CD14-positive monocyte (primary cell): ENCODE measurements around the gene TMEM86B. TPM values are rescaled to one million over a fixed set of nuclear protein-coding genes. Genes with fewer than 3 reads are reported as not detected.

Source experiments
- DNase-seq, 3 donors: peaks; one replicate each; pipeline ENCODE4 v3.0.0-alpha.2; 2011 to 2022
- H2AFZ ChIP-seq: 2 replicates; pipeline ENCODE4 v1.6.0; 2012; ENCODE audit warnings: mild to moderate bottlenecking, low read depth, low read length, inconsistent platforms; ENCODE audit not compliant: insufficient read depth, poor library complexity, severe bottlenecking
- H3K27ac ChIP-seq, 2 donors: 1 replicate in 1 of 2; 2 replicates in 1 of 2; pipeline ENCODE4 v1.5.1; 2012 to 2013; ENCODE audit warnings: low read length in 2 of 2, control low read depth in 1 of 2, inconsistent platforms in 1 of 2, low read depth in 1 of 2, mild to moderate bottlenecking in 1 of 2
- H3K27me3 ChIP-seq, 2 donors: one replicate each; pipeline versions ENCODE4 v1.6.0 to v1.6.1; 2011 to 2013; ENCODE audit warnings: low read length in 2 of 2; ENCODE audit not compliant: control insufficient read depth in 2 of 2, insufficient read depth in 2 of 2
- H3K36me3 ChIP-seq, 2 donors: replicated peaks in 1 of 2; 1 replicate in 1 of 2; 2 replicates in 1 of 2; pipeline versions ENCODE4 v1.5.1 to v1.6.1; 2012 to 2013; ENCODE audit warnings: low read length in 2 of 2, control low read depth in 1 of 2, inconsistent platforms in 1 of 2, mild to moderate bottlenecking in 1 of 2; ENCODE audit not compliant: insufficient read depth in 2 of 2, control insufficient read depth in 1 of 2
- H3K4me1 ChIP-seq, 2 donors: 1 replicate in 1 of 2; 2 replicates in 1 of 2; pipeline versions ENCODE4 v1.5.1 to v1.6.1; 2012 to 2013; ENCODE audit warnings: low read length in 2 of 2, control low read depth in 1 of 2, inconsistent platforms in 1 of 2, mild to moderate bottlenecking in 1 of 2, moderate library complexity in 1 of 2; ENCODE audit not compliant: insufficient read depth in 2 of 2, control insufficient read depth in 1 of 2
- H3K4me2 ChIP-seq: replicated peaks from 2 replicates; pipeline ENCODE3; 2012; ENCODE audit warnings: low read length, moderate library complexity, mild to moderate bottlenecking; ENCODE audit not compliant: poor library complexity, severe bottlenecking; ENCODE audit errors: extremely low read depth
- H3K4me3 ChIP-seq, 3 experiments: fragments of 200-600 bp in 1 of 3; sonication (generic) in 1 of 3; replicated peaks in 1 of 3; 1 replicate in 2 of 3; 2 replicates in 1 of 3; pipeline ENCODE4 v1.5.1; 2011 to 2013; ENCODE audit warnings: low read length in 3 of 3, mild to moderate bottlenecking in 3 of 3, control low read depth in 2 of 3, low read depth in 2 of 3, inconsistent platforms in 1 of 3, moderate library complexity in 1 of 3
- H3K79me2 ChIP-seq: 2 replicates; pipeline ENCODE4 v1.6.0; 2012; ENCODE audit warnings: mild to moderate bottlenecking, control low read depth, inconsistent platforms, low read length, moderate library complexity; ENCODE audit not compliant: insufficient read depth
- H3K9ac ChIP-seq: 2 replicates; pipeline ENCODE4 v1.6.0; 2017; ENCODE audit warnings: low read length, mild to moderate bottlenecking; ENCODE audit not compliant: insufficient read depth, poor library complexity, severe bottlenecking
- H3K9me3 ChIP-seq, 2 donors: replicated peaks in 1 of 2; 1 replicate in 1 of 2; 2 replicates in 1 of 2; pipeline versions ENCODE4 v1.5.1 to v1.6.1; 2012 to 2013; ENCODE audit warnings: low read length in 2 of 2, control low read depth in 1 of 2; ENCODE audit not compliant: control insufficient read depth in 1 of 2, insufficient read depth in 1 of 2
- H4K20me1 ChIP-seq: 2 replicates; pipeline ENCODE4 v1.6.0; 2012; ENCODE audit warnings: mild to moderate bottlenecking, low read length, control low read depth, moderate library complexity; ENCODE audit not compliant: insufficient read depth
- H3K27ac Mint-ChIP-seq, 7 donors: one replicate each; pipeline ENCODE4 v1.8.0; 2020; ENCODE audit warnings: mild to moderate bottlenecking in 7 of 7, mixed read lengths in 7 of 7, moderate library complexity in 6 of 7, inconsistent platforms in 2 of 7
- H3K27me3 Mint-ChIP-seq, 3 donors: one replicate each; pipeline ENCODE4 v1.8.0; 2021 to 2022; ENCODE audit warnings: low read depth in 3 of 3, mild to moderate bottlenecking in 3 of 3, mixed read lengths in 3 of 3, moderate library complexity in 3 of 3, inconsistent platforms in 1 of 3
- H3K36me3 Mint-ChIP-seq, 2 donors: one replicate each; pipeline ENCODE4 v1.8.0; 2020; ENCODE audit warnings: mixed read lengths in 2 of 2, inconsistent platforms in 1 of 2, mild to moderate bottlenecking in 1 of 2
- H3K4me1 Mint-ChIP-seq: one replicate; pipeline ENCODE4 v1.8.0; 2020; ENCODE audit warnings: mild to moderate bottlenecking, mixed read lengths
- H3K4me3 Mint-ChIP-seq, 2 donors: one replicate each; pipeline ENCODE4 v1.8.0; 2020; ENCODE audit warnings: mild to moderate bottlenecking in 2 of 2, mixed read lengths in 2 of 2, moderate library complexity in 1 of 2
- H3K9me3 Mint-ChIP-seq, 7 donors: one replicate each; pipeline ENCODE4 v1.8.0; 2020 to 2022; ENCODE audit warnings: mixed read lengths in 7 of 7, mild to moderate bottlenecking in 6 of 7, moderate library complexity in 6 of 7, inconsistent platforms in 2 of 7
- CTCF ChIP-seq: fragments of 200-600 bp; IDR thresholded peaks from one replicate; pipeline ENCODE4 v1.8.0; 2022; ENCODE audit warnings: antibody characterized with exemption, mild to moderate bottlenecking
- WGBS: methylation state at CpG from one replicate; pipeline ENCODE4 v1.1.5; 2013; ENCODE audit warnings: missing lambda C conversion rate; ENCODE audit not compliant: insufficient coverage; 5-methylcytosine and 5-hydroxymethylcytosine counted together
- intact Hi-C, 2 donors: fragments of 100-400 bp; cut with micrococcal nuclease; formaldehyde crosslinking; loops; one replicate each; pipeline versions ENCODE4 v1.15.0 to v1.15.1; 2023
- polyA plus RNA-seq, 3 donors: library from polyadenylated mRNA; depleted of rRNA in 1 of 3; unstranded in 2 of 3; stranded (reverse) in 1 of 3; fragments of 300-500 nt in 2 of 3; fragments of >200 nt in 1 of 3; fragmentation: Illumina TruSeq in 2 of 3; gene quantifications; 1 replicate in 2 of 3; 2 replicates in 1 of 3; pipeline ENCODE4 v1.2.3, GENCODE V29; 2012 to 2021

The TMEM86B gene
- polyA plus RNA-seq, 3 donors = 0.16 to 10.7 (median 0.38) TPM

- WGBS = 89% methylated on average over 15 of the region's 18 CpGs
- peak overlapping the region in 5 of 7 donors; percentile 34 to 91 (median 78) for H3K27ac Mint-ChIP-seq
- Histone ChIP-seq H3K4me3 (no peak overlapping the region), H2AFZ (no peak overlapping the region), H3K4me2 (no peak overlapping the region), H3K9ac (no peak overlapping the region), H3K9me3 (no peaks in the 10 kb centered on the region), H3K36me3 (peaks cover 24 to 50% of the 10 kb centered on the region in 2 donors), H4K20me1 (peaks cover 99% of the 10 kb centered on the region), H3K79me2 (peaks cover 100% of the 10 kb centered on the region), H3K27me3 (no peaks in the 10 kb centered on the region), H3K27ac (peak overlapping the region in 1 of 2 donors; percentile 51), H3K4me1 (peaks cover 42 to 70% of the 10 kb centered on the region in 2 donors)
- TF ChIP-seq CTCF = no peak
- peak overlapping the region in 1 of 2 donors; percentile 27 for H3K4me3 Mint-ChIP-seq
- intact Hi-C loops = loop anchor here in 1 of 2 donors (5.0 to 10.0 kb wide), 2 partner anchors 37 to 136 kb away; partner anchors contain the start of gene PPP1R12C
- peaks cover 0 to 2% (median 0%) of the 10 kb centered on the region in 7 donors for H3K9me3 Mint-ChIP-seq
- peaks cover 0 to 2% (median 0%) of the 10 kb centered on the region in 3 donors for H3K27me3 Mint-ChIP-seq
- H3K36me3 Mint-ChIP-seq = peaks cover 21 to 48% of the 10 kb centered on the region in 2 donors
- no peak for DNase-seq
- peaks cover 69% of the 10 kb centered on the region for H3K4me1 Mint-ChIP-seq
Measured at GRCh38 chr19:55250262-55251036, 21.9 kb upstream of the TMEM86B start.

- H3K36me3 ChIP-seq = peaks cover 30 to 56% of the 10 kb centered on the region in 2 donors
- peaks cover 36 to 64% of the 10 kb centered on the region in 2 donors for H3K4me1 ChIP-seq
- 90% methylated on average over 8 of the region's 11 CpGs for WGBS
- H3K27ac ChIP-seq = peak overlapping the region in 1 of 2 donors; percentile 51
- no peak overlapping the region for H3K4me3 ChIP-seq
- no peak for DNase-seq
- peaks cover 0 to 2% (median 0%) of the 10 kb centered on the region in 7 donors for H3K9me3 Mint-ChIP-seq
- H3K27me3 ChIP-seq = no peaks in the 10 kb centered on the region
- H3K4me2 ChIP-seq = no peak overlapping the region
- no peak overlapping the region for H3K4me3 Mint-ChIP-seq
- peaks cover 100% of the 10 kb centered on the region for H3K79me2 ChIP-seq
- intact Hi-C loops = loop anchor here in 1 of 2 donors (5.0 to 10.0 kb wide), 2 partner anchors 37 to 135 kb away; partner anchors contain the start of gene PPP1R12C
- H4K20me1 ChIP-seq = peaks cover 99% of the 10 kb centered on the region
- peaks cover 63% of the 10 kb centered on the region for H3K4me1 Mint-ChIP-seq
- H2AFZ ChIP-seq = no peak overlapping the region
- no peaks in the 10 kb centered on the region for H3K9me3 ChIP-seq
- H3K36me3 Mint-ChIP-seq = peaks cover 28 to 55% of the 10 kb centered on the region in 2 donors
- H3K27ac Mint-ChIP-seq = peak overlapping the region in 3 of 7 donors; percentile 48 to 64 (median 50)
- H3K27me3 Mint-ChIP-seq = peaks cover 0 to 2% (median 0%) of the 10 kb centered on the region in 3 donors
- H3K9ac ChIP-seq = no peak overlapping the region
- no peak for TF ChIP-seq CTCF
Measured at GRCh38 chr19:55249841-55250240, 21.3 kb upstream of the TMEM86B start.
